HG03064 (cell line): ENCODE measurements around the gene SERPIND1.

Source experiments
- ATAC-seq: cut with Tn5 transposase; IDR thresholded peaks from one replicate; pipeline ENCODE4 v1.9.1; 2021; ENCODE audit warnings: low read depth; ENCODE audit not compliant: unreplicated experiment

Gene SERPIND1

GRCh38 chr22:20788627-20789344, 14.9 kb downstream of the SERPIND1 start:
- ATAC-seq: no peak

GRCh38 chr22:20792221-20792965, 18.5 kb downstream of the SERPIND1 start:
- ATAC-seq: no peak

- ATAC-seq: no peak
Measured at GRCh38 chr22:20792966-20793728, 19.2 kb downstream of the SERPIND1 start.

- ATAC-seq: no peak
Measured at GRCh38 chr22:20793748-20794649, 20.1 kb downstream of the SERPIND1 start.

GRCh38 chr22:20794650-20795413, 20.9 kb downstream of the SERPIND1 start:
- no peak for ATAC-seq

- ATAC-seq: no peak
Measured at GRCh38 chr22:20796731-20797130, 22.8 kb downstream of the SERPIND1 start.

GRCh38 chr22:20798218-20798617, 24.3 kb downstream of the SERPIND1 start:
- ATAC-seq: no peak

GRCh38 chr22:20798974-20799373, 25.1 kb downstream of the SERPIND1 start:
- ATAC-seq: no peak

GRCh38 chr22:20799449-20799848, 25.5 kb downstream of the SERPIND1 start:
- ATAC-seq: no peak

- ATAC-seq: no peak
Measured at GRCh38 chr22:20802452-20802851, 28.5 kb downstream of the SERPIND1 start.

GRCh38 chr22:20802922-20803553, 29.1 kb downstream of the SERPIND1 start:
- ATAC-seq: no peak

GRCh38 chr22:20803696-20804324, 29.9 kb downstream of the SERPIND1 start:
- no peak for ATAC-seq

GRCh38 chr22:20804650-20805049, 30.7 kb downstream of the SERPIND1 start:
- no peak for ATAC-seq

GRCh38 chr22:20805972-20806471, 32.1 kb downstream of the SERPIND1 start:
- no peak for ATAC-seq

GRCh38 chr22:20807315-20807752, 33.4 kb downstream of the SERPIND1 start:
- ATAC-seq: no peak

GRCh38 chr22:20808844-20809243, 34.9 kb downstream of the SERPIND1 start:
- ATAC-seq: no peak

- no peak for ATAC-seq
Measured at GRCh38 chr22:20809538-20810185, 35.7 kb downstream of the SERPIND1 start.

GRCh38 chr22:20810645-20811044, 36.7 kb downstream of the SERPIND1 start:
- ATAC-seq: no peak
